Epithelial cell of proximal tubule (primary cell): ENCODE measurements around the gene PGA4. TPM values are rescaled to one million over a fixed set of nuclear protein-coding genes. Genes with fewer than 3 reads are reported as not detected.
"Not testable (repeated sequence)": the region's sequence is repeated elsewhere in the genome, so short reads cannot be mapped to it uniquely, and the experiment has no call there.

Experiments used
- DNase-seq: peaks from one replicate; pipeline ENCODE4 v3.0.0-alpha.2; 2011; ENCODE audit warnings: low read depth
- H3K4me3 ChIP-seq: 2 replicates; pipeline ENCODE4 v1.5.1; 2011; ENCODE audit warnings: low read depth, mild to moderate bottlenecking, low read length
- total RNA-seq: library from RNA; depleted of rRNA; stranded (reverse); fragments of >200 nt; gene quantifications from 2 replicates; pipeline ENCODE4 v1.2.3, GENCODE V29; 2015
- TF ChIP-seq, protein P1 (sequence below): conservative IDR thresholded peaks from 2 replicates; pipeline ENCODE4 v1.5.1; 2012; ENCODE audit warnings: low read depth, mild to moderate bottlenecking, low read length

The PGA4 gene
- total RNA-seq, 1 donor from 2014 or later, result not detected

GRCh38 chr11:61194981-61195695 lies 27.0 kb upstream of the PGA4 start:
- TF ChIP-seq, protein P1, sequence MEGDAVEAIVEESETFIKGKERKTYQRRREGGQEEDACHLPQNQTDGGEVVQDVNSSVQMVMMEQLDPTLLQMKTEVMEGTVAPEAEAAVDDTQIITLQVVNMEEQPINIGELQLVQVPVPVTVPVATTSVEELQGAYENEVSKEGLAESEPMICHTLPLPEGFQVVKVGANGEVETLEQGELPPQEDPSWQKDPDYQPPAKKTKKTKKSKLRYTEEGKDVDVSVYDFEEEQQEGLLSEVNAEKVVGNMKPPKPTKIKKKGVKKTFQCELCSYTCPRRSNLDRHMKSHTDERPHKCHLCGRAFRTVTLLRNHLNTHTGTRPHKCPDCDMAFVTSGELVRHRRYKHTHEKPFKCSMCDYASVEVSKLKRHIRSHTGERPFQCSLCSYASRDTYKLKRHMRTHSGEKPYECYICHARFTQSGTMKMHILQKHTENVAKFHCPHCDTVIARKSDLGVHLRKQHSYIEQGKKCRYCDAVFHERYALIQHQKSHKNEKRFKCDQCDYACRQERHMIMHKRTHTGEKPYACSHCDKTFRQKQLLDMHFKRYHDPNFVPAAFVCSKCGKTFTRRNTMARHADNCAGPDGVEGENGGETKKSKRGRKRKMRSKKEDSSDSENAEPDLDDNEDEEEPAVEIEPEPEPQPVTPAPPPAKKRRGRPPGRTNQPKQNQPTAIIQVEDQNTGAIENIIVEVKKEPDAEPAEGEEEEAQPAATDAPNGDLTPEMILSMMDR, result no peak
- DNase-seq, result peak; percentile 19
- H3K4me3 ChIP-seq, result no peak overlapping the region

DNA sequence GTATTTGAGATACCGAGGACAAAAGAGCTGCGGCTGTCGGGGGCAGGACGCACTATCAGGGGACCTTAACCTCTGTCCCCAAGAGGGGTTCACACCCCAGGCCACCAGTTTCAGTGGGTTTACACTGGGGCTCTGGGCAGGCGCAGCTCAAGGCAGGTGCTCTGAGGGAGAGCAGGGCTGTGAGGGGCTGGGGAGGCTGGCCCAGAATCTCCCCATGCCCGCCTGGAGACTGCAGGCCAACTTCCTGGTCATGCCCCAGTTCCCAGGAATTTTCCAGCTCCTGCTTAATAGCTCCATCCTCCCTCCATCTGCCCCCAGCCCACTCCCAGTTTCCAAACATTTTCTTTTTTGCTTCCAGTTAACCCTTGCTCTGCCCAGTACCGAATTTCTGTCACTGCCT lies 26.4 kb upstream of the PGA4 start:
- no peak overlapping the region for H3K4me3 ChIP-seq
- DNase-seq, result no peak
- TF ChIP-seq, protein P1, result no peak

GRCh38 chr11:61198361-61198760 lies 23.8 kb upstream of the PGA4 start:
- DNase-seq, result no peak
- TF ChIP-seq, protein P1, result no peak
- H3K4me3 ChIP-seq, result no peak overlapping the region

DNA sequence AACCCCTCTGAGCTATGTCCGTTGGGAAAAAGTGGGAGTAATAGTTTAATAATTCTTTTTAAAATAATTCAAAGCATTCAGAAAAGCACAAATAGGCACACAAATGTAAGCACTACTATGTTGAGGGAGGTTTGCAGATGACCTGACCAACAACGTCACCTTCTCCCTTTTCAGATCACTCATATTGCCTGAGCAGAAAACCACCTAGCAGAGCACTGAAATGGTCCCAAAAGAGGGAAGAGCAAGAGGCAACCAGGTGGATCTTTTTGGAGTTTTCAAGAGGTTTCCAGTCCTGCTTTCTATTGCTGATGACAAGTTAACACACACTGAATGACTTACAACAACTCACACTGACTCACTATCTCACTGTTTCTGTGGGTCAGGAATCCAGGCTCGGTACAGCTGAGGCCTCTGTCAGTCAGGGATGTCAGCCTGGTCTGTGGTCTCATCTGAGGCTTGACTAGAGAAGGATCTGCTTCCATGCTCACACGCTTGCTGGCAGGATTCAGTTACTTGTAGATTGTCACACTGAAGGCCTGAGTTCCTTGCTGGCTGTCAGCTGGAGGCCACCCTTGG lies 23.1 kb upstream of the PGA4 start:
- TF ChIP-seq, protein P1, result no peak
- H3K4me3 ChIP-seq, result no peak overlapping the region
- DNase-seq, result no peak

DNA sequence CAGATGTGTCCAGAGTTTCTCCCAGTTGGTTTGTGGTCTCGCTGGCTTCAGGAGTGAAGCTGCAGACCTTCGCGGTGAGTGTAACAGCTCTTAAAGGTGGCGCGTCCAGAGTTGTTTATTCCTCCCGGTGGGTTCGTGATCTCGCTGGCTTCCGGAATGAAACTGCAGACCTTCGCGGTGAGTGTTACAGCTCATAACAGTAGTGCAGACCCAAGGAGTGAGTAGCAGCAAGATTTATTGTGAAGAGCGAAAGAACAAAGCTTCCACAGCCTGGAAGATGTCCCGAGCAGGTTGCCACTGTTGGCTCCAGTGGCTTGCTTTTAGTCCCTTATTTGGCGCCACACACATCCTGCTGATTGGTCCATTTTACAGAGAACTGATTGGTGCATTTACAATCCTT lies 20.7 kb upstream of the PGA4 start:
- TF ChIP-seq, protein P1, result no peak
- DNase-seq, result no peak
- no peak overlapping the region for H3K4me3 ChIP-seq

DNA sequence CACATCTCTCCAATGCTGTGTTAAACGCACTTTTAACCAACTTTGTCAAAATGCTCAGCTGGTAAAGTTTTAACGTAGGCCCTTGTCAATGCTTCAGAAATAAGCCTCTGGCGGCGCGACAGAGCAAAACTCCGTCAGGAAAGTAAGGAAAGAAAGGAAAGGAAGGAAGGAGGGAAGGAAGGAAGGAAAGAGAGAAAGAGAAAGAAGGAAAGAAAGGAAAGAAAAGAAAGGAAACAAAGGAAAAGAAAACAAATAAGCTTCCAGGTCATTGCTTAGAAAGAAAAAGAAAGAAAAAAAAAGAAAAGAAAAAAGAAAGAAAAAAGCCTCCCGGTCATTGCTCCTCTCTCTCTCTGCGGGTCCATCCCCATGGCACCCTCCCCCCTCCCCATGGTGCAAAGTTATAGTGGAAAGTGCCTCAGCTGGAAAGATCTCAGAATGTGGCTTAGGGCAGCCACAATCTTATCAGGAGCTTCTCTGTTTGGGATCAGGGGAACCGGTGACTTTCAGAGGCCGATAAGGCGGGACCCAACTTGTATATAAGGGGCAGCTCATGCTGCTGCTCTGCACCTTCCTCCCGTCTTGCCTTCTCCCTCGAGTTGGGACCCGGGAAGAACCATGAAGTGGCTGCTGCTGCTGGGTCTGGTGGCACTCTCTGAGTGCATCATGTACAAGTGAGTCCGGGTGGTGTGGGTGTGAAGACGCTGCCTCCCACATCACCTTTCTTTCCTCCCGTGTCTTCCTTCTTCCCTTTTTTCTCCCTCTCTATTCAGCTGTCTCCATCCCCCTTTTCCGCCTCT lies 19.0 kb upstream of the PGA4 start, which contains the start of gene PGA3:
Gene PGA3 (plus strand): TSS at position 566 of the 797 bp plus-strand sequence. CDS start 50 bp downstream, at position 616.
- not testable (repeated sequence) for DNase-seq, H3K4me3 ChIP-seq

GRCh38 chr11:61203873-61204272 lies 18.3 kb upstream of the PGA4 start:
- not testable (repeated sequence) for DNase-seq, H3K4me3 ChIP-seq

- DNase-seq, H3K4me3 ChIP-seq: not testable (repeated sequence)
These were observed 17.6 kb upstream of the PGA4 start for GRCh38 chr11:61204502-61205059.

DNA sequence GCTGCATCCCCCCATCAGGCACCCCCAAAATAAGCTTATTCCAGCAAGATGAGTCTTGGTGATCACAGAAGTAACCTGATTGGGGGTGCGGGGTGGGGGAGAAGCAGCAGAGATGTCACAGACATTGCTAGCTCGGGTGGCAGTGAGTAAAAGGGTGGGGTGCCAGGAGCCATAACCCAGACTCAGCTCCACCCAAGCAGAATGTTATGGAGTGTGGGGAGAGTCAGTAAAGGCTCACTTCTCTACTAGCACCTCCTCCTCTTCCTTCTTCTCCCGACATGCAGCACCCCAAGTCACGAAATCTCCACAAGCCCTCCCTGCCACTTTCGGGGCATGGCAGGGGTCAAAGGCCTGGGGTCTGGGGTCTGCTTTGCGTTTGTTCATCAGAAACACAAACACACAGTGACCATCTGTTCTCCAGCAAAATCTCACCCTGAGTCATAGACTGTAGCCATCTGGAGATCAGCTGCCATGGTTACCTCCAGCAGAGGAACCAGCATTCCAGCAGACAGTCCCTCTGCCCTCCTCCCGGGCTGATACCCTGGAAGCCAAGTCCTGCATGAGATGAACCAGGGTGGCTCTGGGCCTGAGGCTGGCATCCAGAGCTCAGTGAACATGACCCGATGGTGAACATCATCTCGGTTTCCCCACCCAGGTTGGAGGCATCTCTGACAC lies 14.4 kb upstream of the PGA4 start:
- DNase-seq, result not testable (repeated sequence)

DNA sequence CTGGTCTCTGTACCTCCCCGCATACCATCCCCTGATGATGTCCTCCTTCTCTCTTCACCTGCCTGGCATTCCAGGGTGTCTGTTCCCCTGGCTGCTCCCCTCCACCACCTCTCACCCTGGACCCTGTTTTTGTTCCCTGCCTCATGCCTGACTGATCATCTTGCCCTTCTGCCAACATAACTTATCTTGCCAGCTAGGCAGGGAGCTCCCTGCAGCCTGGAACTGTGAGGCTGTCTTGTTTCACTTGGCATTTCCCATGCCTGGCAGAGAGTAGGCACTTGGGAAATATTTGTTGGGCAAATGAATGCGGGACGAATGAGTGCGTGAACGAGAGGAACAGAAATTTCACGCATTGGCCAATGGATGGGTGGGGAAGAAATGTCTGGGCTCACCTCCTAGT lies 11.5 kb upstream of the PGA4 start:
- not testable (repeated sequence) for H3K4me3 ChIP-seq, DNase-seq

More for the DNA sequence above, 14.4 kb upstream of the PGA4 start:
- not testable (repeated sequence) for H3K4me3 ChIP-seq

DNA sequence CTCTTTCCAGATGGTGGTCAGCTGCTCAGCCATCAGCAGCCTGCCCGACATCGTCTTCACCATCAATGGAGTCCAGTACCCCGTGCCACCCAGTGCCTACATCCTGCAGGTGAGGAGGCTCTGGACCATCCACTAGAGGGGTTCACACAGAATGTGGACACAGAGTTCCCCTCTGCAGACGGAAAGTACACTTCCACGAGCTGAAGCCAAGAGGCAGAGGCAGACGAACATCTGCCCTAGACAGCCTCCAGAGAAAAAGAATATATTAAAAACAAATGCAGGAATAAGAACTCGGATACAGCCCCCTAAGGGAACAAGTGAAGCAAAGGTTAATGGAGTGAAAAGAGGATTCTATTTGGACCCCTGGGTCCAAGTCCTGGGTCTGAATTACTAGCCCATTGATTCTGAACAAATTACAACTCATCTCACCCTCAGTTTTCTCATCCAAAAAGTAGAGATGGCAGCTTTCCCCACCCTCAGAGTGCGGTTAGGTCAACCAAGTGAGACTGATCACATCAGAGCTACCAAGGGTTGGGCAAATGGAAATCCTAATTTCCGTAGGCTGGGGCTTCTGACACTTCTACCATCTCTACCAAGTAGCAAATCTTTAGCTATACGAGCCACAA lies 10.7 kb upstream of the PGA4 start:
- not testable (repeated sequence) for DNase-seq, H3K4me3 ChIP-seq
